ENCODE data around the gene RALA.
"Not testable (repeated sequence)": the region's sequence is repeated elsewhere in the genome, so short reads cannot be mapped to it uniquely, and the experiment has no call there.

The RALA gene

DNA sequence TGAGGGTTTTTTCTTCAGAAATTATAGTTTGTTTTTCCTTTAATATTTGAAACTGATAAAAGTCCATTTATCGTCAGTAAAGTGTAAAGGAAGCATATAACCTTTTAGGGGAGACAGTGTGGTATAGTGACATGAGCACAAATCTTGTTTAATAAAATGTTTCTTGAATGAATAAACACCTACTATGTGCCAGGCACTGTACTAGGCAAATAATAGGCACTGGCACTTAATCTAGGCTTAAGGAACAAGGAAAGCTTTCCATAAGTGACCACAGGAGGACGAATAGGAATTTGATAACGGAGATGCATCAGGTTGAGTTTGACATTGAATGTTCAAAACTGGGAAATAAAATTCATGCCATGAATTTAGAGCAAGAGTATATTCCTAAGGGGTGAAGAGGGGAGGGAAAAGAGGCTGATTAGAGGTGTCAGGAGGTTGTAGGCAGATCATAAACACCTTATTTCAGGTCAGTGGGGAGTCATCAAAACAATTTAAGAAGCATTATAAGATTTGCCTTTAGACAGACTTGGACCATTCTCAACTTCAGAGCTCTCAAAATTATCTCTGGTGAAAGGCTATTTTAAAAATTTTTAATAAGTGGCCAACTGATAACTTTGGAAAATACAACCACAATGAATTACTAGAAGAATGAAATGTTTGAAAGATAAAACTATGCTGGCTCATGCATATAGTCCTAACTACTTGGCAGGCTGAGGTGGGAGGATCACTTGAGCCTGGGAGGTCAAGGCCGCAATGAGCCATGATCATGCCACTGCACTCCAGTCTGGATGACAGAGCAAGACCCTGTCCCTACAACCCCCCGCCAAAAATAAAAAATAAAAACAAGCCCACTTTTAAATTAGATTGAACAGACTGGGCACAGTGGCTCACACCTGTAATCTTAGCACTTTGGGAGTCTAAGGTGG is 22.4 kb downstream of the RALA start:
- DNase-seq (ENCODE audit: low spot score) = no peak

DNA sequence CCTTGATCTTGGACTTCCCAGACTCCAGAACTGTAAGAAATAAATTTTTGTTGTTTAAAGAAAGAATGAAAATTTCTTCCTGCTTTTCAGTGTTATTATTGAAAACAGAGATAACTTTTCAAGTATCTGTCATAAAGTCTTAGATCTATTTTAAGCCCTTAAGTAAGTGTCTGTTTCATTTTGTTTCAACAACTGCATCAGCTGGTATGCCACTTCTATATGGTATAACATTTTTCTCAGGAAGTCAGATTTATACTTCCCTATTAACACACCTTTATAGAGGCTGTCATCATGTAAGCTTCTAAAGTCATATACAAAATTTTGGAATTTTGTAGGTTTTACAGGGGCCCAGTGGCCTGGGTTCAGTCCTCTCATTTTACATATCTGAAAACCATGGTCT is 24.4 kb downstream of the RALA start:
- DNase-seq (ENCODE audit: low spot score) = no peak

DNA sequence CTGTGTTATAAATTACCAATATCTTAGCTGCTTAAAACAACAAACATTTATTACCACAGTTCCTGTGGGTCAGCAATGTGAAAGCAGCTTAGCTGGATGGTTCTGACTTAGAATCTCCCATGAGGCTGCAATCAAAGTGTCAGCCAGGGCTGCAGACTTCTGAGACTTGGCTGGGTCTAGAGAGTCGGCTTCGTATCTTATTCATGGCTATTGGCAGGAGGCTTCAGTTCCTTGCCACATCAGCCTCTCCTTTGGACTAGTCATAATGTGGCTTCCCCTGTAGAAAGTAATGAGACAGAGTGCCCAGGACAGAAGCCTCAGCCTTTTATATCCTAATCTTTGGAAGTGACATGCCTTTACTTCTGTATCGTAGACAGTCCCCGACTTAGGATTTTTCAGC is 27.3 kb downstream of the RALA start:
- DNase-seq (ENCODE audit: low spot score) = no peak

- DNase-seq (ENCODE audit: low spot score) = no peak
Measured at GRCh38 chr7:39651265-39651664, 27.9 kb downstream of the RALA start.

- no peak for DNase-seq (ENCODE audit: low spot score)
Measured at GRCh38 chr7:39656415-39656814, 33.0 kb downstream of the RALA start.

GRCh38 chr7:39659356-39660013 is 36.1 kb downstream of the RALA start:
- DNase-seq (ENCODE audit: low spot score) = no peak

GRCh38 chr7:39661960-39662359 is 38.6 kb downstream of the RALA start:
- no peak for DNase-seq (ENCODE audit: low spot score)

DNA sequence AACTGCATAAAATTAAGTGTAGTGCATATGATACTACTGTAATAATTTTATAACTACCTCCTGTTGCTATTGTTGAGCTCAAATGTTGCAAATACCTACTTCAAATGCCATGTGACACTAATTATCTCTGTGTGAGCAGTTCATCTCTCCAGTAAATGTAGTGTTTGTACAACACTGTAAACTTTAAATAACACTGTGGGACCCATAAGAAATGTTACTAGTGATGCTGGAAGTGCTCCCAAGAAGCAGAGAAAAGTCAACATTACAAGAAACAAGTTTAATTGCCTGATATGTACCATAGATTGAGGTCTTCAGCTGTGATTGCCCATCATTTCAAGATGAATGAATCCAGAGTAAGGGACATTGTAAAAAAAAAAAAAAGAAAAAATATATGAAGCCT is 39.9 kb downstream of the RALA start:
- DNase-seq (ENCODE audit: low spot score) = no peak

DNA sequence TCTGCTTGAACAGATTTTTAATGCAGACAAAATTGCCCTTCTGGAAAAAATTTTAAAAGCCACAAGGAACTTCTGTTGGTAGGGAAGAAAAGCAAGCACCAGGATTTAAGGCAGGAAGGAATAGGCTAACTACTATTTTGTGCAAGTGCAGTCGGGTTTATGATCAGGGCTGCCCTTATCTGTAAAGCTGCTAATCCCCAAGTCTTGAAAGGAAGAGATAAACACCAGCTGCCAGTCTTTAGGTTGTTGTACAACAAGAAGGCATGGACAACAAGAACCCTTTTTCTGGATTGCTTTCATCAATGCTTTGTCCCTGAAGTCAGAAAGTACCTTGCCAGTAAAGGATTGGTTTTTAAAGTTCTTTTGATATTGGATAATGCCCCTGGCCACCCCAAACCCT is 40.7 kb downstream of the RALA start:
- DNase-seq (ENCODE audit: low spot score) = no peak

DNA sequence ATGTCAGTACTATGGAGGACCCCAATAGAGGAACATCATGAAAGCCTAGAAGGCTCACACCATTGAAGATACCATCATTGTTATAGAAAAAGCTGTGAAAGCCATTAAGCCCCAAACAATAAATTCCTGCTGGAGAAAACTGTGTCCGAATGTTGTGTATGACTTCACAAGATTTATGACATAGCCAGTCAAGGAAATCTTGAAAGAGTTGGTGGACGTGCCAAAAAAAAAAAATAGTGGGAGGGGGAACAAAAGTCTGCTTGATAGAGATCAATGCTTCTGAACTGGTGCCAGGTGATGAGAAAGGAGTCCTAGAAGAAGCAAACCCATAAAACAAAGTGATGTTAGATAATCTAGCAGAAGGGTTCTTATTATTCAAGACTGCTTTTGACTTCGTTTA is 41.2 kb downstream of the RALA start:
- no peak for DNase-seq (ENCODE audit: low spot score)

- no peak for DNase-seq (ENCODE audit: low spot score)
Measured at GRCh38 chr7:39666562-39666961, 43.2 kb downstream of the RALA start.

DNA sequence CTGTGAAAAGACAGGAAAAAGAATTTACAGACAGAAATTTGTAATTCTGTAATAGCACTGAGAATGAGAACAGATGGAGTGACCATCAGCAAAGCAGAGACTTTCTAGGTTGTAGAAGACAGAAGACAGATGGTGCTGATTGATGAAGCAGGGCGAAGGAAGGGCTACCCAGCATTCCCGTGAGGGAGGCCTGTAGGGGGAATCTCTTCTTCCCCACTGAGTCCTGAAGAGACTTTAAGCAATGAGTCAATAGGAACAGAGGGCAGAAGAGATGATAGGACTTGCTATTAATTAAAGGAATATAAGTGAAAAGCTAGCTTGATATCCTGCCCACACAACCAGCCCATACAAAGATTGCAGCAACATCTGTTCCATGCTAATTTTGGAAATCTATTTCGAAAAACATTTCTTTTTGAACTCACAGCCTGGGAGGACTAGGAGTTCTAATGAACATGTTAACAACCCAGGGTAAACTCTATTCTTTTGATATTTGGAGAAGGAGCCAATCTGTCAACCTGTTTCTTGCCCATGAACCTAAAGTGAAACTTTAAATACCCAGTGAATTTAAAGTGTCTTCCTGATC is 44.1 kb downstream of the RALA start:
- no peak for DNase-seq (ENCODE audit: low spot score)

DNA sequence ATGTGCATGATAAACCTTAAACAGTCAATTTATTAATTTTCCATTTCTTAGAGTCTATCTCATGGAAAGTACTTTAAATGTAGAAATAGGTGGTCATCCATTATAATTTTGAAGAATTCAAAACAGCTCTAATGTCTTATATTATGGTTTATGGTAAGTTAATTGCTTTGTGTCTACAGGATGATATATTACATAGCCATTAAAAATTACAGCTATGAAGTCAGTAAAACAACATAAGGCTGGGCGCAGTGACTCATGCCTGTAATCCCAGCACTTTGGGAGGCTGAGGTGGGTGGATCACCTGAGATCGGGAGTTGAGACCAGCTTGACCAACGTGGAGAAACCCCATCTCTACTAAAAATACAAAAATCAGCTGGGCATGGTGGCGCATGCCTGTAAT is 44.9 kb downstream of the RALA start:
- not testable (repeated sequence) for DNase-seq (ENCODE audit: low spot score)

DNA sequence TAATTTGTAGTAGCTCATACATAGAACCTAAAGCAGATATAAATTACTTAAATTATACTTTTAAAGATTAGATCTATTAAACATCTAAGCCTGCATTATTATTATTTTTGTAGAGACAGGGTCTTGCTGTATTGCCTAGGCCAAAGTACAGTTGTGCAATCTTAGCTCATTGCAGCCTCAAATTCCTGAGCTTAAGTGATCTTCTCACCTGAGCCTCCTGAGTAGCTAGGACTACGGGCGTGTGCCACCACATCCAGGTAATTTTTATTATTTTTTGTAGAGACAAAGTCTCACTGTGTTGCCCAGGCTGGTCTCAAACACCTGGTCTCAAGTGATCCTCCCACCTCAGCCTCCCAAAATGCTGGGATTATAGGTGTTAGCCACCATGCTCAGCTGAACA is 46.7 kb downstream of the RALA start:
- DNase-seq (ENCODE audit: low spot score) = no peak

GRCh38 chr7:39670934-39671333 is 47.6 kb downstream of the RALA start:
- DNase-seq (ENCODE audit: low spot score) = no peak

- DNase-seq (ENCODE audit: low spot score) = no peak
Measured at GRCh38 chr7:39672176-39672575, 48.8 kb downstream of the RALA start.

- DNase-seq (ENCODE audit: low spot score) = no peak
Measured at GRCh38 chr7:39673868-39674267, 50.5 kb downstream of the RALA start.

DNA sequence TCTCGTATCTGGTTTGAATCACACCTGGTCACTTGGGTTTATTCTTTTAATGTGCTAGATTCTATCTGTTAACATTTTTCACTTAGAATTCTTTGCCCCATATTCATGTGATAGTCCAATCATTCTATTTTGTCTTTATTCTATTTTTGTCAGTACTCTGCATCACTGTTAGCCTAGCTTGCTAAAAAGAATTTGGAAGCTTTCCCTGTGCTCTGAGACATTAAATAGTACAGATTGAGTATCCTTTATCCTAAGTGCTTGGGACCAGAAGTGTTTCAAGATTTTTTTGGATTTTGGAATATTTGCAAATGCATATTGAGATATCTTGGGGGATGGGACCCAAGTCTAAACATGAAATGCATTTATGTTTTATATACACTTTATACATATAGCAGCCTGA is 51.0 kb downstream of the RALA start:
- DNase-seq (ENCODE audit: low spot score) = no peak

GRCh38 chr7:39676346-39676745 is 53.0 kb downstream of the RALA start:
- no peak for DNase-seq (ENCODE audit: low spot score)

DNA sequence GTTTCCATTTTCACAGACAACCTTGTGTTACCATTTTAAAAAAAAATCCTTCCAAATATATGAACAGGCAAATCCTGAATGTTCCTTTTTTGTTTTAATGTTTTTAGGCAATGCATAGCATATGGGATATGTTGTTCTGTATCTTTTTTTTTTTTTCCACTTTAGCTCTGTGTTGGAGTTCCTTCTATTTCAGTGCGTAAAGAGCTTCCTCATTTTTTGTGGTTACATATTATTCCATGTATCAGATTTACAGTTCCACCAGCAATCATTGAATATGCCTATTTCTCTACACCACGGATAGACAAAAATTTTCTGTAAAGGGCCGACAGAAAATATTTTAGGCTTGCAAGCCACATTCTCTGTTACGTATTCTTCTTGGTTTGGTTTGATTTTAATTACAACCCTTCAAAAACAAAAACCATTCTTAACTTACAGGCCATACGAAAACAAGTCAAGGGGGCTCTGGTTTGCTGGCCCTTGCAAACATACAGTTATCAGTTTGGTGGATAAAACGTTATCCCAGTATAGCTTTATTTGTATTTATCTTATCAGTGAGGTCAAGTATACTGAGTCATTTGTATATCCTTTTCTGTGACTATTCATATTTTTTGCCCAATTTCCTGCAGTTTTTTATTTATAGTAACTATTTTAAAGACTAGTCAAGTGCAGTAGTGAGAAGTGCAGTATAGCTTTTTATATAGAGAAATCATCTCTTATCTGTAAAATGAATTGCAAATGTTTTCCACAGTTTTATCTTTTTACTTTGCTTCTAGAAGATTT is 55.7 kb downstream of the RALA start:
- DNase-seq (ENCODE audit: low spot score) = no peak

- not testable (repeated sequence) for DNase-seq (ENCODE audit: low spot score)
Measured at GRCh38 chr7:39679874-39680273, 56.5 kb downstream of the RALA start.

DNA sequence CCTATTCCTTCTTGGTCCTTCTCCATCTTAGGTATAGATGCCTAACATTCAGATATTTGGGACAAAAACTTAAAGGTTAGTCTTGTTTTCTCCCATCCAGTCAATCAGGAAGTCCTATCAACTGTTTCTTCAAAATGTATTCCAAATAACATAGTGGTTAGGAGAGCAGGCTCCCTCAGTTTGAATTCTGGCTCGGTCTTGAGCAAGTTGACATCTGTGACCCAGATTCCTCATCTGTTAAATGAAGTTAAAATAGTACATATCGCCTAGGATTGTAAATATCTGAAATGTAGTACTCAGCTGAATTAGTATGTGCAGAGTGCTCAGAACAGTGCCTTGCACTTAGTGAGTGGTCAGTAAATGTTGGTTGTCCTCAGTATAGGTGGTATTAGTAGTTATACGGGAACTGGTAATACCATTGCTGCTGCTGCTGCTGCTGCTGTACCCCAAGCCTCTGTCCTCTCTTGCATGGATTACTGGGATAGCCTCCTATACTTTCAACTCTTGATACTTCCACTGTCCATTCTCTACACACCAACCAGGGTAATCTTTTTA is 58.6 kb downstream of the RALA start:
- no peak for DNase-seq (ENCODE audit: low spot score)
